Measurements from ENCODE around the gene KRTAP3-1. TPM values are rescaled to one million over a fixed set of nuclear protein-coding genes. Genes with fewer than 3 reads are reported as not detected.

Gene KRTAP3-1
- total RNA-seq, 1 donor from 2014 or later: not detected

GRCh38 chr17:41019415-41019814, 10.5 kb upstream of the KRTAP3-1 start:
- H3K36me3 Mint-ChIP-seq: no peaks in the 10 kb centered on the region
- Histone ChIP-seq H3K9me3 (ENCODE audit: low read depth) (no peaks in the 10 kb centered on the region), H3K4me1 (no peaks in the 10 kb centered on the region), H3K27me3 (no peaks in the 10 kb centered on the region), H3K36me3 (no peaks in the 10 kb centered on the region), H3K4me2 (no peak overlapping the region), H2AFZ (replicated peaks) (no peak overlapping the region), H3K9ac (no peak overlapping the region), H3F3A (ENCODE audit: low read depth) (no peaks in the 10 kb centered on the region), H3K79me2 (ENCODE audit: low read depth) (no peaks in the 10 kb centered on the region), H4K20me1 (ENCODE audit: low read depth) (no peaks in the 10 kb centered on the region), H3K27ac (no peak overlapping the region), H3K4me3 (no peak overlapping the region)
- H3K4me1 Mint-ChIP-seq: no peaks in the 10 kb centered on the region
- TF ChIP-seq CTCF (IDR thresholded peaks at IDR 0.05) (no peak), EZH2phosphoT487 (IDR thresholded peaks at IDR 0.05) (no peak), EZH2 (IDR thresholded peaks at IDR 0.05) (no peak)
- H3K27me3 Mint-ChIP-seq (ENCODE audit: insufficient read depth, low read depth): no peaks in the 10 kb centered on the region
- H3K4me3 Mint-ChIP-seq: no peak overlapping the region
- H3K9me3 Mint-ChIP-seq: no peaks in the 10 kb centered on the region
- no peak for DNase-seq (ENCODE audit: low spot score)
- H3K27ac Mint-ChIP-seq: no peak overlapping the region

- Mint-ChIP-seq H3K4me1 (no peaks in the 10 kb centered on the region), H3K27ac (no peak overlapping the region), H3K36me3 (no peaks in the 10 kb centered on the region), H3K27me3 (ENCODE audit: insufficient read depth, low read depth) (no peaks in the 10 kb centered on the region), H3K9me3 (no peaks in the 10 kb centered on the region), H3K4me3 (no peak overlapping the region)
- Histone ChIP-seq H3K27me3 (no peaks in the 10 kb centered on the region), H4K20me1 (ENCODE audit: low read depth) (no peaks in the 10 kb centered on the region), H3K79me2 (ENCODE audit: low read depth) (no peaks in the 10 kb centered on the region), H3K36me3 (no peaks in the 10 kb centered on the region), H3K9ac (no peak overlapping the region), H3K9me3 (ENCODE audit: low read depth) (no peaks in the 10 kb centered on the region), H2AFZ (replicated peaks) (peak overlapping the region; percentile 73), H3F3A (ENCODE audit: low read depth) (no peaks in the 10 kb centered on the region), H3K4me2 (no peak overlapping the region), H3K27ac (no peak overlapping the region), H3K4me3 (no peak overlapping the region), H3K4me1 (no peaks in the 10 kb centered on the region)
- TF ChIP-seq CTCF (IDR thresholded peaks at IDR 0.05) (no peak), EZH2 (IDR thresholded peaks at IDR 0.05) (no peak), EZH2phosphoT487 (IDR thresholded peaks at IDR 0.05) (no peak)
- no peak for DNase-seq (ENCODE audit: low spot score)
These were observed 9.6 kb upstream of the KRTAP3-1 start for GRCh38 chr17:41018541-41018940.

- Histone ChIP-seq H3F3A (ENCODE audit: low read depth) (no peaks in the 10 kb centered on the region), H3K27ac (no peak overlapping the region), H3K79me2 (ENCODE audit: low read depth) (no peaks in the 10 kb centered on the region), H3K4me1 (no peaks in the 10 kb centered on the region), H3K4me2 (no peak overlapping the region), H3K36me3 (no peaks in the 10 kb centered on the region), H3K27me3 (no peaks in the 10 kb centered on the region), H4K20me1 (ENCODE audit: low read depth) (no peaks in the 10 kb centered on the region), H3K4me3 (no peak overlapping the region), H3K9me3 (ENCODE audit: low read depth) (no peaks in the 10 kb centered on the region), H2AFZ (replicated peaks) (peak overlapping the region; percentile 1), H3K9ac (no peak overlapping the region)
- H3K4me3 Mint-ChIP-seq: no peak overlapping the region
- no peaks in the 10 kb centered on the region for H3K9me3 Mint-ChIP-seq
- no peaks in the 10 kb centered on the region for H3K27me3 Mint-ChIP-seq (ENCODE audit: insufficient read depth, low read depth)
- DNase-seq (ENCODE audit: low spot score): no peak
- no peaks in the 10 kb centered on the region for H3K36me3 Mint-ChIP-seq
- H3K27ac Mint-ChIP-seq: no peak overlapping the region
- no peak for TF ChIP-seq EZH2phosphoT487 (IDR thresholded peaks at IDR 0.05)
- TF ChIP-seq EZH2 (IDR thresholded peaks at IDR 0.05): no peak
- no peak for TF ChIP-seq CTCF (IDR thresholded peaks at IDR 0.05)
- H3K4me1 Mint-ChIP-seq: no peaks in the 10 kb centered on the region
These were observed 7.8 kb upstream of the KRTAP3-1 start for GRCh38 chr17:41016578-41017215.

Data from neural progenitor cell (in vitro differentiated cells).